ENCODE data around the gene FRS3.
"Not testable (repeated sequence)": the region's sequence is repeated elsewhere in the genome, so short reads cannot be mapped to it uniquely, and the experiment has no call there.

FRS3 gene

GRCh38 chr6:41779788-41780550 is at the start of gene FRS3:
Gene FRS3 (minus strand): TSS chr6:41779900. CDS start chr6:41776987, 2,913 bp downstream.
- peak; percentile 98 for DNase-seq (ENCODE audit: low read depth, low spot score)

- DNase-seq (ENCODE audit: low read depth, low spot score), result no peak
These were observed 46.8 kb upstream of the FRS3 start for GRCh38 chr6:41826343-41827022.

- no peak for DNase-seq (ENCODE audit: low read depth, low spot score)
These were observed 45.2 kb upstream of the FRS3 start for GRCh38 chr6:41824571-41825569.

GRCh38 chr6:41823178-41823577 is 43.5 kb upstream of the FRS3 start:
- DNase-seq (ENCODE audit: low read depth, low spot score), result no peak

- no peak for DNase-seq (ENCODE audit: low read depth, low spot score)
These were observed 42.3 kb upstream of the FRS3 start for GRCh38 chr6:41822021-41822420.

GRCh38 chr6:41821266-41821665 is 41.6 kb upstream of the FRS3 start:
- no peak for DNase-seq (ENCODE audit: low read depth, low spot score)

GRCh38 chr6:41818271-41819054 is 38.8 kb upstream of the FRS3 start:
- DNase-seq (ENCODE audit: low read depth, low spot score), result no peak

- DNase-seq (ENCODE audit: low read depth, low spot score), result no peak
These were observed 35.9 kb upstream of the FRS3 start for GRCh38 chr6:41815587-41815986.

- DNase-seq (ENCODE audit: low read depth, low spot score), result no peak
These were observed 34.9 kb upstream of the FRS3 start for GRCh38 chr6:41814629-41815028.

- no peak for DNase-seq (ENCODE audit: low read depth, low spot score)
These were observed 34.3 kb upstream of the FRS3 start for GRCh38 chr6:41813956-41814355.

- DNase-seq (ENCODE audit: low read depth, low spot score), result no peak
These were observed 33.8 kb upstream of the FRS3 start for GRCh38 chr6:41813469-41813868.

GRCh38 chr6:41811946-41812345 is 32.2 kb upstream of the FRS3 start:
- DNase-seq (ENCODE audit: low read depth, low spot score), result not testable (repeated sequence)

- DNase-seq (ENCODE audit: low read depth, low spot score), result no peak
These were observed 31.4 kb upstream of the FRS3 start for GRCh38 chr6:41811095-41811494.

GRCh38 chr6:41805830-41806774 is 26.4 kb upstream of the FRS3 start:
- DNase-seq (ENCODE audit: low read depth, low spot score), result no peak

- DNase-seq (ENCODE audit: low read depth, low spot score), result no peak
These were observed 21.7 kb upstream of the FRS3 start for GRCh38 chr6:41801380-41801779.

- no peak for DNase-seq (ENCODE audit: low read depth, low spot score)
These were observed 19.8 kb upstream of the FRS3 start for GRCh38 chr6:41799559-41799911.

- no peak for DNase-seq (ENCODE audit: low read depth, low spot score)
These were observed 19.3 kb upstream of the FRS3 start for GRCh38 chr6:41798901-41799558.

GRCh38 chr6:41796474-41796873 is 16.8 kb upstream of the FRS3 start:
- no peak for DNase-seq (ENCODE audit: low read depth, low spot score)

- DNase-seq (ENCODE audit: low read depth, low spot score), result no peak
These were observed 12.3 kb upstream of the FRS3 start for GRCh38 chr6:41791984-41792383.

GRCh38 chr6:41791305-41791704 is 11.6 kb upstream of the FRS3 start:
- no peak for DNase-seq (ENCODE audit: low read depth, low spot score)
